Measurements from ENCODE around the gene CTPS2.
A peak's percentile ranks its signal among the peaks of the same experiment; 100 is the strongest.
"Not testable (repeated sequence)": the region's sequence is repeated elsewhere in the genome, so short reads cannot be mapped to it uniquely, and the experiment has no call there.

CTPS2 gene

DNA sequence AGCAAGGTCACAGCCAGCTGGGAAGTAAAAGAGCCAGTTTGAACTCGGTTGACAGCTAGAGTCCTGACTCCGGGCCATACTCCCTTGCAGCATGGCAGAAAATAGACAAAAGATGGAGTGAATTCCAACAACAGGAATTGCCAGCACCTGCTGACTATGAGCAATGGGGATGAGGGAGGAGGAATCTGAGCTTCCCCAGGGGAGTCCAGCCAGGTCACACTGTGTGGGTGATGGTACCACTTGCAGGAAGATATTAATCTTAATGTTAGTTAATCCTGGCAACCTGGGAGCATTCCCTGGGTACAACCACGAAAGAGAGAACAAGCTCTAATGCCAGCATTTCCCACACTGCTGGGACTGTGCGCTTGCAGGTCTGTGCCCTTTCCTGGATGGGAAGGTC, 110.6 kb downstream of the CTPS2 start:
- DNase-seq = peak; percentile 32

DNA sequence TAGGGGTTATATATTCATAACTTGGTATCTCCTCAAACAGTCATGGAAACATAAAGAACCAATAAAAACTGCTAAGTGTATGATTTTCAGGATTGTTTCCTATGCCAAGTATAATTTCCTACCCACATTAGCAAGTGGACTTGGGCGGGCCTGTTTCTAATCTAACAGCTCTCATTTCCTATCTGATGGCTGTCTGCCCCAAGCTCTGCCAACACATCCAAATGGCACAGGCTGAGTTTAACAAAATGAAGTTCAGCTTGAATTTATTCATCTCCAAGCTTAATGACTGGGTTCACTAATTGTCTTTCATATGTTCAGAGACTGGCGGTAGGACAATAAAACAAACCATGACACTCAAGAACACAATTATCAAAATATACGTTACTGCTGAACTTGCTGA, 118.0 kb downstream of the CTPS2 start:
- DNase-seq = no peak

DNA sequence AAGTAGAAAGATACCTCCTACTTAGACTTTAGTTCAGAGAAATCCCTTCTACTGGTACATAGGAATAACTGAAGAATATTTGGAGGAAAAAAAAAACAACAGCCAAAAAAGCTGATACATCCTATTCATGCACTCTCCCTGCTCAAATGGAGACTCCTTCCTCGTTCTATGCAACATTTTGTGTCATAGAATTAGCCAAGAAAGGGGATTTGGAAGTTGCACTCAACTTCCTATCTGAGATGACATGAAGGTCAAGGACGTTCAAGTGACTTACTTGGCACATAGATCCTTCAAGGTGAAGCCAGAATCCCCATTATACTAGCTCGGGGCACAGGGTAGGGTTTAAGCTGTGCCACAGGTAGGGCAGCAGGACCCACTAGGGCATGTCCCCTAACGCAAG, 118.7 kb downstream of the CTPS2 start:
- DNase-seq = no peak

DNA sequence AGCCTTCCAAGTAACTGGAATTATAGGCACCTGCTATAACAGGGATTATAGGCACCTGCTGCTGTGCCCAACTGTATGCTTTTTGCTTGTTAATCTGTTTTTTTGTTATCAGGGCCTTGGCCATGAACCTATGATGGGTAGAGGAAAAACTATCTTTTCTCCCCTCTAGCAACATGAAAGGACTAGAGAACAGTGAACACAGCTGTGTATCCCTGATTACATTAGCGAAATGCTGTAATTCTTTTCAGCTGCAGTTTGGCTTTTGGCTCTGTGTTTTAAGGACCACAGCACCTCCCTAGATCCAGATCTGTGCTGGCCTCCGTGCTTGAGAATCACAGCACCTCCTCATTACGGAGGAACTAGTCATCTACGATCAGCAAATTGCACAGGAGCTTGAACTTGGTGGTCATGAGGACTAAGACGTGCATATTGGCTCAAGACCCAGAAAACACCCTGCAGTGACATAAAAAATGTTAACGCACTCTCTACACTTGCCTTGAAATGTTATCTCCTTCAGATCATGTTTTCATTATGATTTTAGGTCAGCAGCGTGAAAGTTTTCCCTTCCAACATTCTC, 120.2 kb downstream of the CTPS2 start:
- no peak for DNase-seq

DNA sequence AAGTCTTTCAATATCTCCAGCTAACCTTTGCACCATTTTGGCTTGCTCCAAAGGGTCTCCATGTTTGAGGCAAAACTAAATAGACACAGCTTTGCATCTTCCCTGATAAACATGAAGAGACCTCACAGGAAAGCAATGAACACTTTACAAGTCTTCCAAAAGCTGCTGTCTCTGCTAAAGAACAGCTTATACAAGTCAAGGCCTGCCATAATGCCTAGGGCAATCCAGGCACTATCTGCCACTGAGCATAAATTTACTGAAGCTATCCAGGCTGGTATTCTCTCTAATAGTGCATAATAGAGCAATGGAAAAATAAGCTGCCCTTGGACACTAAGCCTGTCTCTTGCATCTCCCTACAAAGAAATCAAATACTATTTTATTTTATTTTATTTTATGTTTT, 122.6 kb downstream of the CTPS2 start:
- no peak for DNase-seq

DNA sequence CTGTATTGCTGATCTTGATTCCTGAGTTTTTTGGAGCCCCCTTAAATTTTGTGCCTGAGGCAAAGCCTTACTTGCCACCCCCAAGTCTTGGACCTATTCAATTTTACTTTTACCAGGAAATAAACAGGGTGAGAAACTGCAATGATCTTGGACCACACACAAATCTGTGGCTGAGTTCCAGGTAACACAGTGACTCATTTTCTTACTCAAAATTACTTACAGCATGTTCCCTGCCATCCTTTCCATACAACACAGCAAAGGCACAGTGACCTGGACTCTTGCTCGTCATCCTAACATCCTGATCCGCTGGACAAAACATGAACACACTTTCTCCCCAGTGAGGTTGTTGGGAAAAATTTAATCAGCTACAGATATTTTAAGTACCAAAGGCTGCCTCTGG, 123.3 kb downstream of the CTPS2 start:
- DNase-seq = no peak

DNA sequence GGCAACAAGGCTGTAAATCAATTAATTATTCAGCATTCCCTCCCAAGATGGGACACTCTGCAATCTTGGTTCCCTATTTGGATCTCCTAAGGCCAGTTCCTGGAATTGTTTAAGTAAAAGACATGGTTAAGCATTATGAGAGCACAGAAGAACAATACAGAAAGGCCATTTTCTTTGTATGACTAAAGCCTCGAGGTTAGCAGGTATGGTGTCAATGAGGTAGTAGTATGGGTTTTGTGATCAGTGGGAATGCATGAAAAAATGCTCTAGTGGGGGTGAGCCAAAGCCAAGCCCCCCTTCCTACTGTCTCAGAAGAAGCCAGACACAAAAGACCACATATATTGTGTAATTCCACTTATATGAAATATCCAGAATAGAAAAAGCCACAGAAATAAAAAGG, 124.2 kb downstream of the CTPS2 start:
- no peak for DNase-seq

DNA sequence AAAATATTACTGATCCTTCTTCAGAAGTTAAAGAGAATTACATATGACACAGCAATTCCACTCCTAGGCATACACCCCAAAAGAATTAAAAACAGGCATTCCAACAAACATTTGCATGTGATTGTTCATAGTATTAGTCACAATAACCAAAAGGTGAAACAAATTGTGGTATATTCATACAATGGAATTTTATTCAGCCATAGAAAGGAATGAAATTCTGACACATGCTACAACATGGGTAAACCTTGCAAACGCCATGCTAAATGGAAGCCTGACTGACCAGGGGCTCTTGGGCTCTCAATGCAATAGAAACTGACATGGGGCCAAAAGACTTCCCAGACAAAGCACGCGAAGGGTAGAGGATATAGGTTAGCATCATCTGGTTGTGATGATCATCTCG, 124.6 kb downstream of the CTPS2 start:
- DNase-seq = no peak

DNA sequence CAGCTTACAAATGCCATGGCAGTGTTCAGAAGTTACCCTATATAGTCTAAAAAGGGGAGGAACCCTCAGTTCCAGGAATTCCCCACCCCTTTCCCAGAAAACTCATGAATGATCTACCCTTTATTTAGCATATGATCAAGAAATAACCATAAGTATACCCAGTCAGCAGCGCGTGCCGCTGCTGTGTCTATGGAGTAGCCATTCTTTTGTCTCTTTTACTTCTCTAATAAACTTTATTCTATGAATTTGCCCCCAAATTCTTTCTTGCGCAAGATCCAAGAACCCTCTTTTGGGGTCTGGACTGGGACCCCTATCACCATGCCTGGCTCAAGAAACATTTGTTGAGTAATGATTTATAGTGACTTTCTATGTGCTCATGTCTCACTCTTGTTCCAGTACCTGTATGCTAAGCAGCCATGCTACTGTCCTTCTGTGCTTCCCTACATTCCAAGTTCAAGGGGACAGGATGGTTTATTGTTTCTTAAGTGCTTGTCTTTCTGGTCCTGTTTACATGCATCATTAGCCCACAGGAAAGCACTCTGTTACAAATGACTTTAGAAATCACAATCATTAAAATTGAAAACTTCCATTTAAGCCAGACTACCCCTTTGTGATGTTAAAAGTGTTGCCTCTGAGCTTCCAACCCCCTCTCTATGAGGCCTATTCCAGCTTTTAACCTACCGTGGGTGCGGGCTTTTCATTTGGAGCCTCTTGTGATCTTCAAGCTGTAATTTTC, 125.9 kb downstream of the CTPS2 start:
- DNase-seq = no peak

DNA sequence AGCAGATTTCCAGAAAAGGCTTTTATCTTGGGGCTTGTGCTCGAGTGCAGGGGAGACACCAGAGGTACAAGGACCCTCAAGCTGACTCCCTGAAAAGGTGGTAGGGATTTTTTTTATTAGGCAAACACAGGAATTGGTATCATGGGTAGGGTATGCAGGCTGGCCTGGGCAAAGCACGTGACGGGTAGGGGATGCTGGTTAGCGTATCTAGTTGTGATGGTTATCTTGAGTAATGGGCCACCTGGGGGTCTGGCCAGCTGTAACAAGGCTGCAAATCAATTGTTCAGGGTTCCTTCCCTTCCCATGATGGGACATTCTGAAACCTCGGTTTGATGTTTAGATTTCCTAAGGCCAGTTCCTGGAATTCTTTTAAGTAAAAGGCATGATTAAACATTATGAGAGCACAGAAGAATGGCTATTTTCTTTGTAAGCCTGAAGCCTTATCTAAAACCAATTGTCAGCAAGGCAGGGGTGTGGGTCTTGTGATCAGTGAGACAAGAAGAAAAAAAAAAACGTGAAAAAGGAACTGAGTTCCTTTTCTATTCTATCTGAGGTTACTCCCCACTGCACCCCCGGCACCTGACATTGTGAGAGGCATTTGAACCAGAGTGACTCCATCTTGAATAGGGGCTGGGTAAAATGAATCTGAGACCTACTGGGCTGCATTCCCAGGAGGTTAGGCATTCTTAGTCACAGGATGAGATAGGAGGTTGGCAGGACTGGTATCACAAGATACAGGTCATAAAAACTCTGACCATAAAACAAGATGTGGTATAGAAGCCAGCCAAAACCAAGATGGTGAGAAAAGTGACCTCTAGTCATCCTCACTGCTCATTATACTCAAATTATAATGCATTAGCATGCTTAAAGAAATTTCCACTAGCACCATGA, 126.7 kb downstream of the CTPS2 start:
- DNase-seq = no peak

DNA sequence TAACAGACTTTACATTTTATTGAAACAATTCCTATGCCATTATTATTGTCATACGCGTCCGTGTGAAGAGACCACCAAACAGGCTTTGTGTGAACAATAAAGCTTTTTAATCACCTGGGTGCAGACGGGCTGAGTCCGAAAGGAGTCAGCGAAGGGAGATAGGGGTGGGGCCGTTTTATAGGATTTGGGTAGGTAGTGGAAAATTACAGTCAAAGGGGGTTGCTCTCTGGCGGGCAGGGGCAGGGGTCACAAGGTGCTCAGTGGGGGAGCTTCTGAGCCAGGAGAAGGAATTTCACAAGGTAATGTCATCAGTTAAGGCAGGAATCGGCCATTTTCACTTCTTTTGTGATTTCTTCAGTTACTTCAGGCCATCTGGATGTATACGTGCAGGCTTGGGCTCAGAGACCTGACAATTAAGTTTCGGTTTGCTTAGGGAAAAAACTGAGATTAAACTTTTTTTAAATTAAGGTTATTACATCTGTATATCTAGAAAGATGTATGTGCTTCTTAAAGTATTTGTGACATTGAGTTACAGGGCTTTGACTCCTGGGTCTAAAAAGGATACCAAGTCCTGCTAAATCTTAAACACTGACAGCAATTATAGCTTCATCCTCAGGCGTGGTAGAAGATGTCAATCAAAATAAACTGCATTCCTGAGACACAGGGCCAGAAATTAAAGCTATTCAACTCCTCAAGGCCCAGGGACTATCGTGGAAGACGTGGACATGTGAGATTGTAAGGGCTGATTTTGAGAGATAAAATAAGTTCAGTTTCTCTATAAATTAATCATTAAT, 132.3 kb downstream of the CTPS2 start:
- peak; percentile 1 for DNase-seq

DNA sequence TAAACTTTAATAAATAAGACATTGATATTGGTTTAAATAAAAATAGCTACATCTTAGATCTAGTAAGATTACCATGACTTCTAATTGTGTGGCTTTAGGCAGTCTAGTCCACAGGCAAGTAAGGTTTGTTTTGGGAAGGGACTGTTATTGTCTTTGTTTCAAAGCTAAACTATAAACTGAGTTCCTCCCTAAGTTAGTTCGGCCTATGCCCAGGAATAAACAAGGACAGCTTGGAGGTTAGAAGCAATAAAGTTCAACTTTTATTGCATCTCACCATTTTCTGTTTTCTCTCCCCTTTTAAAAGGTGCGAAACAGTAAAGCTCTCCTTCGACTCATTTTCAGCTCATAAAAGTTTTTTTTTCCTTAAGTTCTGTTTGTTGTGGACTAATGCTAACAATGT, 133.0 kb downstream of the CTPS2 start:
- DNase-seq = no peak

DNA sequence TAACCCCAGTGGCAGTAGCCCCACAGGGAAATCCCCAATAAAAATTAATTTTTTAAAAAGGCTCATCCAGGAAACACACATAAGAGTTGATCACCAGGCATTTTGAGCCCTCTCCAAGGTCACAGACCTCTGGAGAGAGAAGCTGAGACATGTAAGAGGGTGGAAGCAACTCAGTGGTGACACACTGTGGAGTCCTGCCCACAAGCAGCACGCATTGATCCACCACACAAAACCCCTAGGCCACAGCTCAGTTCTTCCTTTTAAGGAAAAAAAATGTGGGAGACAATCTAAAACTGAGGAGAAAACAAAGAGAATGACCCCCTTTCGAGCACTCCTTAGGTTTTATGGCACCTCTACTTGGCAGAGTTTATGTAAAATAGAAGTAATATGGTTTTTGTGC, 134.3 kb downstream of the CTPS2 start:
- DNase-seq = no peak

DNA sequence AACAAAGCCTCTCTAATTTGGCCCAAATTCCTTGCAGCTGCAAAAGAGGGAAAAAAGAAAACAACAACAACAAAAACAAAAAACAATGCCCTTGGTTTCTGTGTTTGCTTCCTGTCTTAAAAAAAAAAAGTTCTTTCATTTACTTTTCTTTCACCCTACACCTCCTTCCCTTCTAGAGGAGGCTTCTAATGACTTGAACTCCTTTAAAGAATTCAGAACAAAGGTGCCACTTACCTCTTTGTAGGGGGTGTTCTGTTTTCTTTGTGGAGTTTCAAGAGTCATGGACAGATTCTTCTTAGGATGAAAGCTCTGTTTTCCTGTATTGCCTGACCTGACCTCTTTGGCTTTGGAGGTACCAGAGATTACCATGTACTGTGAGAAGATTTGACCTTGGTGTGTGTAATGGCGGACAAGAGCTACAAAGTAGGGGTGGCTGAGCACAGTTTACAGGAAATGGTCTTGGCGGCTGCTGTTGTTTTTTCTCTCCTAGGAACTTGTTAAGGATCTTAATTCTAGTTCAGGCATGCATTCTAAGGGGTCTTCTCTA, 134.9 kb downstream of the CTPS2 start:
- no peak for DNase-seq

DNA sequence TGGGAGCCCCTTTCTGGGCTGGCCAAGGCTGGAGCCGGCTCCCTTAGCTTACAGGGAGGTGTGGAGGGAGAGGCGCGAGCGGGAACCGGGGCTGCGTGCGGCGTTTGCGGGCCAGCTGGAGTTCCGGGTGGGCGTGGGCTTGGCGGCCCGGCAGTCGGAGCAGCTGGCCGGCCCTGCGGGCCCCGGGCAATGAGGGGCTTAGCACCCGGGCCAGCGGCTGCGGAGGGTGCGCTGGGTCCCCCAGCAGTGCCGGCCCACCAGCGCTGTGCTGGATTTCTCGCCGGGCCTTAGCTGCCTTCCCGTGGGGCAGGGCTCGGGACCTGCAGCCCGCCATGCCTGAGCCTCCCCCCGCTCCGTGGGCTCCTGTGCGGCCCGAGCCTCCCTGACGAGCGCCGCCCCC, 137.1 kb downstream of the CTPS2 start:
- not testable (repeated sequence) for DNase-seq

DNA sequence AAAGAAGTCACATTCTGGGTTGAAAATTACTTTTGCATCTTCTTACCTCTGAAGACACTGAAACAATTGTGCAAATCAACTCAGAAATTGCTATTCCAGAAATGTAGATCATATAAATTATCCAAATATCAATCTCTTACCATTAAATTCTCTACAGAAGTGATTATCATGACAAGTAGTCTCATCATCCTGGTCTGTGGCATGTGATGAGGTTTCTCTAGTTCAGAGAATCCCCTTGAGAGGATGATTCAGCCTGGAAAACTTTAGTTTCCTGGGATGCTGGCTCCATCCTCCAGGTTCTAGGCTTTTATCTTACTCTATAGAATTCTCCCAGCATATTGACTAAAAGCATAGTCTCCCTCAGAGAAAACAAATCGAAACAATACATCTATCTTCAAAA, 138.7 kb downstream of the CTPS2 start:
- DNase-seq = no peak

DNA sequence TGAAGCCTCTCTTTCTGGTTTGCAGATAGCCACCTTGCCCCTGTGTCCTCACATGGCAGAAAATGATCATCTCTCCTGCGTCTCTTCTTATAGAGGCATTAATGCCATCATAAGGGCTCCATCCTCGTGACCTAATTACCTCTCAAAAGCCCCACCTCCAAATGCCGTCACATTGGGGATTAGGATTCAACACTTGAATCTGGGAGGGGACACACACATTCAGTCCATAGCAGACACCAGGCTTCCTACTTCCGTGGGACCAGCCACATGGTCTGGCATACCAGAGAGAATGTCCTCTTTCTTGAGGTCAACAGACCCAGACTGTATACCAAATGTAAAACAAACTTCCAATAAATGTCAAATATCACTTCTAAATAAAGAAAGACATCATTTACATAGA, 144.8 kb downstream of the CTPS2 start:
- DNase-seq = peak; percentile 37

DNA sequence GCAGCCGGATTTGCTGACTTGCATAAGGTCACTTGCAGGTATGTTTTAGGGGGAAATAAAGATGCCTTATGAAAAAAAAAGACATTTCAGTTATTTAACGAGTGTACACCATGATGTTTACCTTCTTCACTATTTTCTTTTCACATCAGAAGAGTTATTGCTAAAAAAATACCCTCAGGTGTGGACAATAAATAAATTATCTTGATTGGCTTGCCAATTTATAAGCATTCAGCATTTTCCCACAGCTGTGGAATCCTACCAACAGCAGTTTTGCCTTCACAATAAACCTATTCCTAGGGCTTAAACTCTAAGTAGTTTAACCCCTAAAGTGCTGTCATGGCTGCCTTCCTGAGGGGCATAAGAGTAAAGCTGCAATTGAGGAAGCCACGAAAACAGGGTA, 145.9 kb downstream of the CTPS2 start:
- peak; percentile 60 for DNase-seq

DNA sequence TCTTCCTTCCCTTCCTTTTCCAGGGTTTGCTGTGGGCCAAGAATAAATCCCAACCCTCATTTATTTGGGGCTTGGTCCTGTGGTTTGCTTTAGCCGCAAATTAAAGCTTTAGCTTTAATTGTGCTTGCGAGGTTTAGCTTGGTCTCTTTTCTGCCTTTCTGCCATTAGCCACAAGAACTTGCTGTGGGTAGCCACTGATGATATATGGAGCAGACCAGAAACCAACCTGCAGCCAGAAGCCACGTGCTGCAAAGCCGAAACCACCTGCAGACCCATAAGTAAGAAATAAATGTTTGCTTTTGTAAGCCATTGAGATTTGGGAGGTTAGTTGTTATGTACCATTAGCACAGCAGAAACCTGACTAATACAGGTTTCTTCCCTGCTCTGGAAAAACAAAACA, 152.3 kb downstream of the CTPS2 start:
- DNase-seq = no peak

DNA sequence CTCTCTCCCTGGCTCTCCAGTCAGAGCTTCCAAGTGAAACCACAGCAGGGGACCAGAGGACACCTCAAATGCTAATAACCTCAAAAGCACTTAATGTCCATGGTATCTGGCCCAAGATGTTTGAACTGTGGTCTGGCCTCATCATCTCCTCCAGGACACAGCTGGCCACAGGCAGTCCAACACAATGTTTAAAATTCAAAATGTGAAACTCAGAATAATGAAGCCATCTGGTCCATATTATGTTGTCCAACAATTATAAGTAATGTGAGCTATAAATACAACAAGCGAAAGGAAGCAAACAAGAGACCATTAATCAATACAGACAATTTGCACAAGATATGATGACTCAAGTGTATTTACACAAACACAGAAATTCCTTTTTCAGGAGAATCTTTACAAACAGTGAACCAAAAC, 153.3 kb downstream of the CTPS2 start:
- no peak for DNase-seq

DNA sequence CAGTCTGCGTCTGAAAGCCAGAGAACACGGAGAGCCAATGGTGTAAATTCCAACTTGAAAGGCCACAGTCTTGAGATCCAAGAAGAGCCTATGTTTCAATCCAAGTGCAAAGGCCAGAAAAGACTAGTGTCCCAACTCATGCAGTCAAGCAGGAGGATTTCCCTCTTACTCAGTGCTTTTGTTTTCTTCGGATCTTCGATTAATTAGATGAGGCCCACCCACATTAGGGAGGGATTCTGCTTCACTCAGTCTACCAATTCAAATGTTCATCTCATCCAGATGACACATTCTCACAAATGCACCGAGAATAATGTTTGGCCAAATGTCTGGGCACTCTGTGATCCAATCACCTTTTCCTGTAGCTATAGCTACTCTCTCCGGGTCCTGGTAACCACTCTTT, 154.0 kb downstream of the CTPS2 start:
- DNase-seq = no peak

DNA sequence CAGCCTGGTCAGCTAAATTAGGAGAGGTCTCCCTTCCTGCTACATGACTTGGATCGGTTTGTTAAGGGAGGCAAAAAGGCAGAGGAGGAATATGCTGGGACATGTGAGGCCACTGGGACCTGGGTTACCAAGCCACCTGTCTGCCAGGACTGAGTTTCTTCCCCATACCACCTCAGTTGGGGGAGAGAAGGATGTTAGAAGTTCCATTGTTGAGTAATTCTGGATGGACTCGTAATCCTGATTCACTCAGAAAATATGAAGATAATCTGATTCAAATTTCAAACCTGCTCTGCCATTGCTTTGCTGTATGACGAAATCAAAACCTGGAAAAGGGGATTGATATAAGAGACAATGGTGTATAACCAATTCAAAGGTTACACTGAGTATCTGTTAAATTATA, 159.9 kb downstream of the CTPS2 start:
- no peak for DNase-seq

DNA sequence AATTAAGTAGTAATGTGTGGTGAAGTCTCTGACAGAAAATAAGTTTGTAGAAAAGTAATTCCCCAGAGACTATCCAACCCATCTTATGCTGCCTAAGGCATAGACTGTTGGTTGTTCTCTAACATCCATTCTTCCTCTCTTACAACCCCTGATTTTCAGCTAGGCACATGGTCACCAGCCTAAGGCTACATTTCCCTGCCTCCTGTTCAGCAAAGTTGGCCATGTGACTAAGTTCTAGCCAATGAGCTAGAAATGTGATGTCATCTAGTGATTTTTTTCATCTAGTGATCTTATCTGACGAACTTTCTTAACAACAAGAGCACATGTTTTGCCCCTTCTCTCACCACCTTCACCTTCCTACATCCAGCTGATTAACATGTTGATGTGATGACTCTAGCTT, 164.8 kb downstream of the CTPS2 start:
- no peak for DNase-seq
